Chondrocyte (in vitro differentiated cells): Measurements from ENCODE around the gene DISC1. TPM values are rescaled to one million over a fixed set of nuclear protein-coding genes. Genes with fewer than 3 reads are reported as not detected.

Experiments used
- DNase-seq: peaks from one replicate; pipeline ENCODE4 v3.0.0; 2021; ENCODE audit warnings: mixed read lengths, low spot score
- H3K27ac Mint-ChIP-seq: one replicate; pipeline ENCODE4 v1.8.0; 2021; ENCODE audit warnings: mild to moderate bottlenecking, moderate library complexity, mixed read lengths; ENCODE audit not compliant: unreplicated experiment
- H3K27me3 Mint-ChIP-seq: 2 replicates; pipeline ENCODE4 v1.8.0; 2021; ENCODE audit warnings: low read depth, mixed read lengths
- H3K36me3 Mint-ChIP-seq: 2 replicates; pipeline ENCODE4 v1.8.0; 2021; ENCODE audit warnings: low read depth, mixed read lengths
- H3K4me1 Mint-ChIP-seq: 2 replicates; pipeline ENCODE4 v1.8.0; 2021; ENCODE audit warnings: low read depth, mild to moderate bottlenecking, mixed read lengths
- H3K4me3 Mint-ChIP-seq: one replicate; pipeline ENCODE4 v1.8.0; 2021; ENCODE audit warnings: mild to moderate bottlenecking, moderate library complexity, mixed read lengths; ENCODE audit not compliant: unreplicated experiment
- H3K9me3 Mint-ChIP-seq: 2 replicates; pipeline ENCODE4 v1.8.0; 2021; ENCODE audit warnings: low read depth, mixed read lengths
- CTCF ChIP-seq: fragments of 200-600 bp; sonication (generic); IDR thresholded peaks from 2 replicates; pipeline ENCODE4 v1.5.0; 2021; ENCODE audit warnings: antibody characterized with exemption, mild to moderate bottlenecking, moderate library complexity
- total RNA-seq: library from RNA; stranded (reverse); gene quantifications from 3 replicates; pipeline ENCODE4 v1.2.1, GENCODE V29; 2021

The DISC1 gene
- total RNA-seq, 1 donor from 2014 or later, result 5.0 TPM

- peak overlapping the region; percentile 0 for H3K27ac Mint-ChIP-seq
- H3K4me3 Mint-ChIP-seq, result no peak overlapping the region
- DNase-seq, result no peak
- no peaks in the 10 kb centered on the region for H3K36me3 Mint-ChIP-seq
- H3K9me3 Mint-ChIP-seq, result no peaks in the 10 kb centered on the region
- no peak for TF ChIP-seq CTCF
- H3K27me3 Mint-ChIP-seq, result no peaks in the 10 kb centered on the region
- H3K4me1 Mint-ChIP-seq, result peaks cover 34% of the 10 kb centered on the region
Measured at GRCh38 chr1:231927431-231927830, 300.8 kb downstream of the DISC1 start.

GRCh38 chr1:231929311-231929710 lies 302.7 kb downstream of the DISC1 start:
- H3K27ac Mint-ChIP-seq, result peak overlapping the region; percentile 64
- no peaks in the 10 kb centered on the region for H3K36me3 Mint-ChIP-seq
- H3K9me3 Mint-ChIP-seq, result no peaks in the 10 kb centered on the region
- H3K4me3 Mint-ChIP-seq, result peak overlapping the region; percentile 0
- H3K27me3 Mint-ChIP-seq, result no peaks in the 10 kb centered on the region
- peaks cover 23% of the 10 kb centered on the region for H3K4me1 Mint-ChIP-seq
- TF ChIP-seq CTCF, result no peak
- no peak for DNase-seq

- Mint-ChIP-seq H3K4me3 (no peak overlapping the region), H3K27me3 (no peaks in the 10 kb centered on the region), H3K4me1 (peaks cover 27% of the 10 kb centered on the region)
Measured at GRCh38 chr1:231930257-231930947, 303.8 kb downstream of the DISC1 start.

GRCh38 chr1:231931146-231931545 lies 304.6 kb downstream of the DISC1 start:
- Mint-ChIP-seq H3K9me3 (no peaks in the 10 kb centered on the region), H3K4me3 (no peak overlapping the region), H3K4me1 (peaks cover 27% of the 10 kb centered on the region), H3K36me3 (no peaks in the 10 kb centered on the region), H3K27me3 (no peaks in the 10 kb centered on the region), H3K27ac (no peak overlapping the region)
- DNase-seq, result no peak
- TF ChIP-seq CTCF, result no peak

More at GRCh38 chr1:231930257-231930947, 303.8 kb downstream of the DISC1 start:
- H3K9me3 Mint-ChIP-seq, result no peaks in the 10 kb centered on the region
- peak overlapping the region; percentile 64 for H3K27ac Mint-ChIP-seq
- TF ChIP-seq CTCF, result no peak
- H3K36me3 Mint-ChIP-seq, result no peaks in the 10 kb centered on the region
- DNase-seq, result no peak

GRCh38 chr1:231931846-231932454 lies 305.4 kb downstream of the DISC1 start:
- H3K27me3 Mint-ChIP-seq, result no peaks in the 10 kb centered on the region
- no peak for DNase-seq
- H3K9me3 Mint-ChIP-seq, result no peaks in the 10 kb centered on the region
- H3K27ac Mint-ChIP-seq, result no peak overlapping the region
- TF ChIP-seq CTCF, result peak; percentile 71
- peaks cover 29% of the 10 kb centered on the region for H3K4me1 Mint-ChIP-seq
- H3K36me3 Mint-ChIP-seq, result no peaks in the 10 kb centered on the region
- no peak overlapping the region for H3K4me3 Mint-ChIP-seq
